GM23338 (cell line): Measurements from ENCODE around the gene TMTC2. TPM values are rescaled to one million over a fixed set of nuclear protein-coding genes. Genes with fewer than 3 reads are reported as not detected.

ENCODE experiments used
- ATAC-seq: fragments of 200-7000 bp; cut with Tn5 transposase; 3 replicates; pipeline ENCODE4 v1.9.1; 2020
- DNase-seq: peaks from one replicate; pipeline ENCODE4 v3.0.0-alpha.2; 2015; ENCODE audit warnings: low spot score
- H2AFZ ChIP-seq: fragments of 200-600 bp; sonication (generic); 2 replicates; pipeline ENCODE4 v1.8.0; 2016; ENCODE audit warnings: antibody characterized with exemption, mild to moderate bottlenecking, moderate library complexity
- H3F3A ChIP-seq: fragments of 200-600 bp; sonication (generic); replicated peaks from 2 replicates; pipeline ENCODE4 v1.8.0; 2017; ENCODE audit warnings: antibody characterized with exemption, mixed run types, low read depth
- H3K27ac ChIP-seq: fragments of 200-600 bp; sonication (generic); 2 replicates; pipeline ENCODE4 v1.6.1; 2016; ENCODE audit warnings: low read depth
- H3K27me3 ChIP-seq: fragments of 200-600 bp; sonication (generic); 2 replicates; pipeline ENCODE4 v1.8.0; 2016; ENCODE audit warnings: mild to moderate bottlenecking, mixed run types, moderate library complexity; ENCODE audit not compliant: insufficient read depth
- H3K36me3 ChIP-seq: fragments of 200-600 bp; sonication (generic); 2 replicates; pipeline ENCODE4 v1.8.0; 2016; ENCODE audit warnings: mild to moderate bottlenecking; ENCODE audit not compliant: insufficient read depth
- H3K4me1 ChIP-seq: fragments of 200-600 bp; sonication (generic); 2 replicates; pipeline ENCODE4 v1.8.0; 2016; ENCODE audit warnings: mild to moderate bottlenecking, moderate library complexity; ENCODE audit not compliant: insufficient read depth
- H3K4me2 ChIP-seq: fragments of 200-600 bp; sonication (generic); 2 replicates; pipeline ENCODE4 v1.7.1; 2017; ENCODE audit warnings: mixed run types
- H3K4me3 ChIP-seq: fragments of 200-600 bp; sonication (generic); 2 replicates; pipeline ENCODE4 v1.6.1; 2016; ENCODE audit warnings: mixed run types
- H3K79me2 ChIP-seq: fragments of 200-600 bp; sonication (generic); replicated peaks from 2 replicates; pipeline ENCODE4 v1.8.0; 2017; ENCODE audit warnings: mild to moderate bottlenecking; ENCODE audit not compliant: insufficient read depth
- H3K9me2 ChIP-seq: fragments of 200-600 bp; sonication (generic); 2 replicates; pipeline ENCODE4 v1.8.0; 2017; ENCODE audit not compliant: insufficient read depth
- H4K20me1 ChIP-seq: fragments of 200-600 bp; sonication (generic); replicated peaks from 2 replicates; pipeline ENCODE4 v1.8.0; 2017; ENCODE audit warnings: mild to moderate bottlenecking; ENCODE audit not compliant: insufficient read depth
- H3K27ac Mint-ChIP-seq: 2 replicates; pipeline ENCODE4 v1.8.0; 2020; ENCODE audit warnings: inconsistent platforms, mild to moderate bottlenecking, moderate library complexity, mixed read lengths
- H3K27me3 Mint-ChIP-seq: 3 replicates; pipeline ENCODE4 v1.8.0; 2022; ENCODE audit warnings: low read depth, mild to moderate bottlenecking, moderate library complexity, mixed read lengths, inconsistent platforms; ENCODE audit not compliant: insufficient read depth, poor library complexity
- H3K36me3 Mint-ChIP-seq: 3 replicates; pipeline ENCODE4 v1.8.0; 2021; ENCODE audit warnings: low read depth, mild to moderate bottlenecking, inconsistent platforms, moderate library complexity, mixed read lengths
- H3K4me1 Mint-ChIP-seq: 3 replicates; pipeline ENCODE4 v1.8.0; 2020; ENCODE audit warnings: mild to moderate bottlenecking, inconsistent platforms, mixed read lengths
- H3K4me3 Mint-ChIP-seq: 3 replicates; pipeline ENCODE4 v1.8.0; 2021; ENCODE audit warnings: moderate library complexity, mild to moderate bottlenecking, inconsistent platforms, mixed read lengths
- H3K9me3 Mint-ChIP-seq: 3 replicates; pipeline ENCODE4 v1.8.0; 2020; ENCODE audit warnings: moderate library complexity, mild to moderate bottlenecking, inconsistent platforms, mixed read lengths
- CREB1 ChIP-seq: fragments of 250-450 bp; sonication (Bioruptor Pico); IDR thresholded peaks from 2 replicates; pipeline ENCODE4 v1.5.0; 2020; ENCODE audit warnings: low read depth, mild to moderate bottlenecking, moderate library complexity
- CTCF ChIP-seq, 2 experiments: fragments of 200-600 bp in 1 of 2; sonication (generic) in 1 of 2; conservative IDR thresholded peaks; 2 replicates each; pipeline versions ENCODE4 v1.5.1 to v1.6.1; 2016 to 2017; ENCODE audit warnings: antibody characterized with exemption in 2 of 2, low read depth in 2 of 2, mild to moderate bottlenecking in 2 of 2, moderate library complexity in 1 of 2
- ETS1 ChIP-seq: IDR thresholded peaks from 2 replicates; pipeline ENCODE4 v1.6.1; 2016; ENCODE audit warnings: antibody characterized with exemption
- EZH2 ChIP-seq: fragments of 200-600 bp; sonication (generic); IDR thresholded peaks from one replicate; pipeline ENCODE4 v1.8.0; 2017; ENCODE audit warnings: antibody characterized with exemption, mild to moderate bottlenecking, low read depth; ENCODE audit not compliant: unreplicated experiment
- EZH2phosphoT487 ChIP-seq: fragments of 200-600 bp; sonication (generic); IDR thresholded peaks from one replicate; pipeline ENCODE4 v1.8.1; 2018; ENCODE audit warnings: antibody characterized with exemption; ENCODE audit not compliant: unreplicated experiment
- JUNB ChIP-seq: IDR thresholded peaks from one replicate; pipeline ENCODE4 v1.6.1; 2016; ENCODE audit warnings: antibody characterized with exemption; ENCODE audit not compliant: unreplicated experiment
- NANOG ChIP-seq: IDR thresholded peaks from 2 replicates; pipeline ENCODE4 v1.6.1; 2016; ENCODE audit warnings: antibody characterized with exemption, borderline replicate concordance
- POLR2AphosphoS5 ChIP-seq: IDR thresholded peaks from 2 replicates; pipeline ENCODE4 v1.6.1; 2016; ENCODE audit warnings: antibody characterized with exemption, low read depth
- REST ChIP-seq: IDR thresholded peaks from one replicate; pipeline ENCODE4 v1.6.1; 2018; ENCODE audit warnings: antibody characterized with exemption; ENCODE audit not compliant: unreplicated experiment
- STAT1 ChIP-seq: IDR thresholded peaks from one replicate; pipeline ENCODE4 v1.6.1; 2016; ENCODE audit warnings: antibody characterized with exemption; ENCODE audit not compliant: unreplicated experiment
- ZNF114 ChIP-seq: fragments of 250-450 bp; sonication (Bioruptor Pico); IDR thresholded peaks from 2 replicates; pipeline ENCODE4 v1.5.0; 2020; ENCODE audit warnings: mild to moderate bottlenecking, moderate library complexity
- ZNF331 ChIP-seq: fragments of 250-450 bp; sonication (Bioruptor Pico); IDR thresholded peaks from 2 replicates; pipeline ENCODE4 v1.5.0; 2020; ENCODE audit warnings: low read depth, mild to moderate bottlenecking, moderate library complexity
- polyA plus RNA-seq: library from polyadenylated mRNA; unstranded; fragments of >200 nt; fragmentation: Nextera tagmentation; extraction: Ambion mirVana; gene quantifications from 2 replicates; pipeline ENCODE4 v1.2.1, GENCODE V29; 2016
- total RNA-seq: library from RNA; depleted of rRNA; stranded (reverse); fragments of >200 nt; shearing (Covaris generic); gene quantifications from 2 replicates; pipeline ENCODE4 v1.2.3, GENCODE V29; 2014
- TF ChIP-seq, protein P1 (sequence below): fragments of 250-450 bp; sonication (Bioruptor Pico); IDR thresholded peaks from 2 replicates; pipeline ENCODE4 v1.5.0; 2020; ENCODE audit warnings: mild to moderate bottlenecking, moderate library complexity

TMTC2 gene
- total and polyA plus RNA-seq, 2 experiments from 2014 or later, result 0.57 to 6.5 TPM

DNA sequence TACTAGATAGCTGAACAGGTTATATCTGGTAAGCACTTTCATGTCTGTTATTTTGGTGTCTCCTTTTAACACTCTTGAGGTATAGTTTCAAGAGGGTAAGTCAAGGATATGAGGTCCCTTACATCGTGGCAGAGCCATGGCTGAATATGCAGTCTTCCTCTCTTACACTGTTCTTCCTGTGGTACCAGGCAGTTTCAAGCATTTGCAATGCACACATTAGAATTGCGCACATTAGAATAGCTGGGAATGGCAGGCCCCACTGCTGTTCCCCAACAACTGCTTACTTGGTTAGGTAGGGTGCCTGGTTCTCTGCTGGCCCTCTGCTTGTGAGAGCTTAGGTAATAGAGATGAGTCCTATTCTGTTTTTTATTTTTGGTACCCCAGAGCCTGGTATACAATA lies 41.2 kb downstream of the TMTC2 start:
- DNase-seq (no peak), ATAC-seq (no peak)
- no peaks in the 10 kb centered on the region for H3K79me2 ChIP-seq
- Mint-ChIP-seq H3K27me3 (peaks cover 5% of the 10 kb centered on the region), H3K9me3 (peaks cover 5% of the 10 kb centered on the region; the same call in 1 of the 3 replicates), H3K4me3 (no peak overlapping the region), H3K36me3 (peaks cover 12% of the 10 kb centered on the region; the same call in 2 of the 3 replicates), H3K27ac (no peak overlapping the region), H3K4me1 (peaks cover 17% of the 10 kb centered on the region; the same call in 2 of the 3 replicates)
- H3K9me2 ChIP-seq, result 0 out of 2 replicates have a peak, but pooled peaks cover 4% of the 10 kb centered on the region
- H3F3A ChIP-seq, result no peaks in the 10 kb centered on the region
- no peak overlapping the region for H3K4me3 ChIP-seq
- peaks cover 7% of the 10 kb centered on the region; the same call in 1 of the 2 replicates for H3K4me1 ChIP-seq
- no peak overlapping the region for H3K4me2 ChIP-seq
- no peaks in the 10 kb centered on the region for H4K20me1 ChIP-seq
- H2AFZ ChIP-seq, result no peak overlapping the region
- TF ChIP-seq NANOG, result no peak
- TF ChIP-seq STAT1, result no peak
- TF ChIP-seq EZH2phosphoT487, result no peak
- no peak for TF ChIP-seq CTCF (conservative IDR thresholded peaks at IDR 0.05; ENCODE audit: low read depth in 2 of 2)
- TF ChIP-seq, protein P1, sequence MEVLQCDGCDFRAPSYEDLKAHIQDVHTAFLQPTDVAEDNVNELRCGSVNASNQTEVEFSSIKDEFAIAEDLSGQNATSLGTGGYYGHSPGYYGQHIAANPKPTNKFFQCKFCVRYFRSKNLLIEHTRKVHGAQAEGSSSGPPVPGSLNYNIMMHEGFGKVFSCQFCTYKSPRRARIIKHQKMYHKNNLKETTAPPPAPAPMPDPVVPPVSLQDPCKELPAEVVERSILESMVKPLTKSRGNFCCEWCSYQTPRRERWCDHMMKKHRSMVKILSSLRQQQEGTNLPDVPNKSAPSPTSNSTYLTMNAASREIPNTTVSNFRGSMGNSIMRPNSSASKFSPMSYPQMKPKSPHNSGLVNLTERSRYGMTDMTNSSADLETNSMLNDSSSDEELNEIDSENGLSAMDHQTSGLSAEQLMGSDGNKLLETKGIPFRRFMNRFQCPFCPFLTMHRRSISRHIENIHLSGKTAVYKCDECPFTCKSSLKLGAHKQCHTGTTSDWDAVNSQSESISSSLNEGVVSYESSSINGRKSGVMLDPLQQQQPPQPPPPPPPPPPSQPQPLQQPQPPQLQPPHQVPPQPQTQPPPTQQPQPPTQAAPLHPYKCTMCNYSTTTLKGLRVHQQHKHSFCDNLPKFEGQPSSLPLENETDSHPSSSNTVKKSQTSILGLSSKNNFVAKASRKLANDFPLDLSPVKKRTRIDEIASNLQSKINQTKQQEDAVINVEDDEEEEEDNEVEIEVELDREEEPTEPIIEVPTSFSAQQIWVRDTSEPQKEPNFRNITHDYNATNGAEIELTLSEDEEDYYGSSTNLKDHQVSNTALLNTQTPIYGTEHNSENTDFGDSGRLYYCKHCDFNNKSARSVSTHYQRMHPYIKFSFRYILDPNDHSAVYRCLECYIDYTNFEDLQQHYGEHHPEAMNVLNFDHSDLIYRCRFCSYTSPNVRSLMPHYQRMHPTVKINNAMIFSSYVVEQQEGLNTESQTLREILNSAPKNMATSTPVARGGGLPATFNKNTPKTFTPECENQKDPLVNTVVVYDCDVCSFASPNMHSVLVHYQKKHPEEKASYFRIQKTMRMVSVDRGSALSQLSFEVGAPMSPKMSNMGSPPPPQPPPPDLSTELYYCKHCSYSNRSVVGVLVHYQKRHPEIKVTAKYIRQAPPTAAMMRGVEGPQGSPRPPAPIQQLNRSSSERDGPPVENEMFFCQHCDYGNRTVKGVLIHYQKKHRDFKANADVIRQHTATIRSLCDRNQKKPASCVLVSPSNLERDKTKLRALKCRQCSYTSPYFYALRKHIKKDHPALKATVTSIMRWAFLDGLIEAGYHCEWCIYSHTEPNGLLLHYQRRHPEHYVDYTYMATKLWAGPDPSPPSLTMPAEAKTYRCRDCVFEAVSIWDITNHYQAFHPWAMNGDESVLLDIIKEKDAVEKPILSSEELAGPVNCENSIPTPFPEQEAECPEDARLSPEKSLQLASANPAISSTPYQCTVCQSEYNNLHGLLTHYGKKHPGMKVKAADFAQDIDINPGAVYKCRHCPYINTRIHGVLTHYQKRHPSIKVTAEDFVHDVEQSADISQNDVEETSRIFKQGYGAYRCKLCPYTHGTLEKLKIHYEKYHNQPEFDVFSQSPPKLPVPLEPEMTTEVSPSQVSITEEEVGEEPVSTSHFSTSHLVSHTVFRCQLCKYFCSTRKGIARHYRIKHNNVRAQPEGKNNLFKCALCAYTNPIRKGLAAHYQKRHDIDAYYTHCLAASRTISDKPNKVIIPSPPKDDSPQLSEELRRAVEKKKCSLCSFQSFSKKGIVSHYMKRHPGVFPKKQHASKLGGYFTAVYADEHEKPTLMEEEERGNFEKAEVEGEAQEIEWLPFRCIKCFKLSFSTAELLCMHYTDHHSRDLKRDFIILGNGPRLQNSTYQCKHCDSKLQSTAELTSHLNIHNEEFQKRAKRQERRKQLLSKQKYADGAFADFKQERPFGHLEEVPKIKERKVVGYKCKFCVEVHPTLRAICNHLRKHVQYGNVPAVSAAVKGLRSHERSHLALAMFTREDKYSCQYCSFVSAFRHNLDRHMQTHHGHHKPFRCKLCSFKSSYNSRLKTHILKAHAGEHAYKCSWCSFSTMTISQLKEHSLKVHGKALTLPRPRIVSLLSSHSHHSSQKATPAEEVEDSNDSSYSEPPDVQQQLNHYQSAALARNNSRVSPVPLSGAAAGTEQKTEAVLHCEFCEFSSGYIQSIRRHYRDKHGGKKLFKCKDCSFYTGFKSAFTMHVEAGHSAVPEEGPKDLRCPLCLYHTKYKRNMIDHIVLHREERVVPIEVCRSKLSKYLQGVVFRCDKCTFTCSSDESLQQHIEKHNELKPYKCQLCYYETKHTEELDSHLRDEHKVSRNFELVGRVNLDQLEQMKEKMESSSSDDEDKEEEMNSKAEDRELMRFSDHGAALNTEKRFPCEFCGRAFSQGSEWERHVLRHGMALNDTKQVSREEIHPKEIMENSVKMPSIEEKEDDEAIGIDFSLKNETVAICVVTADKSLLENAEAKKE, result no peak
- no peak for TF ChIP-seq CREB1
- no peak for TF ChIP-seq POLR2AphosphoS5
- no peak for TF ChIP-seq EZH2
- no peak for TF ChIP-seq ETS1
- TF ChIP-seq JUNB, result no peak
- TF ChIP-seq ZNF331 (CRISPR knock-in tag), result no peak
- TF ChIP-seq ZNF114, result no peak
- TF ChIP-seq REST, result no peak
- H3K27ac ChIP-seq, result no peak overlapping the region
- no peaks in the 10 kb centered on the region for H3K27me3 ChIP-seq
- H3K36me3 ChIP-seq, result no peaks in the 10 kb centered on the region
